OCI-LY3 (cell line): ENCODE results near the gene WWTR1.

Source experiments
- EZH2phosphoT487 ChIP-seq: fragments of 200-600 bp; shearing (Covaris generic); IDR thresholded peaks from 2 replicates; pipeline ENCODE4 v1.6.1; 2018; ENCODE audit warnings: antibody characterized with exemption, mixed run types, low read depth
- TF ChIP-seq, protein P1 (sequence below): fragments of 200-600, 300-600 bp; sonication (generic); IDR thresholded peaks from 2 replicates; pipeline ENCODE4 v1.5.1; 2014; ENCODE audit warnings: antibody characterized with exemption, low read length, low read depth

DNA sequence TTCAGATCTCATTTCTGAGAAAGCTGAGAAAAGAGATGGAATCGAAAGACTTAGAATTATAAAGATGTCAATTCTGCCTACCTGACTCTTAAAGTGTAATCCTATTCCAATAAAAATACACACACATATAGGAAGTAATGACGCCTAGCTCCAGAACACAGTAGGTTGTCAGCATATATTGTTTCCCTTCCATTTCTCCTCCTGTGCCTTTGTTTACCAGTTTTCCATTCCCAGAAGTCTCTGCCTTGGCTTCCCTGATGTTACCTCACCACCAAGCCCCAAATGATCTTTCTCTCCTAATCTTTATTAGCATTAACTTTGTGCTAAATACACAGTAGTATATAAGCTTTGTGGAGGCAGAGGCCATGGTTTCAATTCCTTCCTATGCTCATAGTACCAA is 143.4 kb downstream of the WWTR1 start:
- TF ChIP-seq, protein P1, sequence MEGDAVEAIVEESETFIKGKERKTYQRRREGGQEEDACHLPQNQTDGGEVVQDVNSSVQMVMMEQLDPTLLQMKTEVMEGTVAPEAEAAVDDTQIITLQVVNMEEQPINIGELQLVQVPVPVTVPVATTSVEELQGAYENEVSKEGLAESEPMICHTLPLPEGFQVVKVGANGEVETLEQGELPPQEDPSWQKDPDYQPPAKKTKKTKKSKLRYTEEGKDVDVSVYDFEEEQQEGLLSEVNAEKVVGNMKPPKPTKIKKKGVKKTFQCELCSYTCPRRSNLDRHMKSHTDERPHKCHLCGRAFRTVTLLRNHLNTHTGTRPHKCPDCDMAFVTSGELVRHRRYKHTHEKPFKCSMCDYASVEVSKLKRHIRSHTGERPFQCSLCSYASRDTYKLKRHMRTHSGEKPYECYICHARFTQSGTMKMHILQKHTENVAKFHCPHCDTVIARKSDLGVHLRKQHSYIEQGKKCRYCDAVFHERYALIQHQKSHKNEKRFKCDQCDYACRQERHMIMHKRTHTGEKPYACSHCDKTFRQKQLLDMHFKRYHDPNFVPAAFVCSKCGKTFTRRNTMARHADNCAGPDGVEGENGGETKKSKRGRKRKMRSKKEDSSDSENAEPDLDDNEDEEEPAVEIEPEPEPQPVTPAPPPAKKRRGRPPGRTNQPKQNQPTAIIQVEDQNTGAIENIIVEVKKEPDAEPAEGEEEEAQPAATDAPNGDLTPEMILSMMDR, result no peak
- no peak for TF ChIP-seq EZH2phosphoT487
